WTC11 (cell line): ENCODE results near the gene UBE2J1. TPM values are rescaled to one million over a fixed set of nuclear protein-coding genes. Genes with fewer than 3 reads are reported as not detected.

Experiments
- ATAC-seq: fragments of 200-7000 bp; cut with Tn5 transposase; 2 replicates; pipeline ENCODE4 v1.10.0; 2021; ENCODE audit warnings: mild to moderate bottlenecking, moderate library complexity
- CTCF ChIA-PET: fragments of 300-600 bp; sonication (Branson Sonifier 250); formaldehyde crosslinking; loops from one replicate; lab custom pipeline; 2021; ENCODE audit warnings: antibody characterized with exemption; lab: Charles Lee
- POLR2A ChIA-PET: fragments of 350-600 bp; sonication (Branson Sonifier 250); formaldehyde crosslinking; loops from one replicate; lab custom pipeline; 2021; ENCODE audit warnings: antibody characterized with exemption; lab: Charles Lee
- DNase-seq: peaks from one replicate; pipeline ENCODE4 v3.0.0; 2021; ENCODE audit warnings: low spot score
- H3K27ac Mint-ChIP-seq: 2 replicates; pipeline ENCODE4 v1.8.0; 2021; ENCODE audit warnings: mixed read lengths
- H3K27me3 Mint-ChIP-seq: 2 replicates; pipeline ENCODE4 v1.8.0; 2021; ENCODE audit warnings: low read depth, mild to moderate bottlenecking, moderate library complexity, mixed read lengths
- H3K36me3 Mint-ChIP-seq: 2 replicates; pipeline ENCODE4 v1.8.0; 2021; ENCODE audit warnings: mixed read lengths
- H3K4me1 Mint-ChIP-seq: 2 replicates; pipeline ENCODE4 v1.8.0; 2022; ENCODE audit warnings: mixed read lengths
- H3K4me3 Mint-ChIP-seq: 2 replicates; pipeline ENCODE4 v1.8.0; 2021; ENCODE audit warnings: mild to moderate bottlenecking, moderate library complexity, mixed read lengths
- H3K9me3 Mint-ChIP-seq: 2 replicates; pipeline ENCODE4 v1.8.0; 2021; ENCODE audit warnings: mixed read lengths
- ARID4B ChIP-seq: sonication (generic); formaldehyde crosslinking; IDR thresholded peaks from 2 replicates; pipeline ENCODE4 v1.8.0; 2023; ENCODE audit warnings: missing genetic modification reagents, mild to moderate bottlenecking, borderline replicate concordance
- ELF4 ChIP-seq: sonication (generic); formaldehyde crosslinking; IDR thresholded peaks from 2 replicates; pipeline ENCODE4 v1.8.1; 2022; ENCODE audit warnings: low read depth, mild to moderate bottlenecking, moderate library complexity, missing genetic modification reagents
- EMX1 ChIP-seq: fragments of 250-450 bp; sonication (Bioruptor Pico); IDR thresholded peaks from 2 replicates; pipeline ENCODE4 v1.8.0; 2021; ENCODE audit warnings: mild to moderate bottlenecking
- FOXJ3 ChIP-seq: sonication (generic); formaldehyde crosslinking; IDR thresholded peaks from 2 replicates; pipeline ENCODE4 v1.9.0; 2021; ENCODE audit warnings: missing genetic modification reagents, mild to moderate bottlenecking, borderline replicate concordance
- GABPB1 ChIP-seq: sonication (generic); formaldehyde crosslinking; IDR thresholded peaks from 2 replicates; pipeline ENCODE4 v1.8.1; 2023; ENCODE audit warnings: mild to moderate bottlenecking, missing genetic modification reagents
- NFE2L1 ChIP-seq: sonication (generic); formaldehyde crosslinking; IDR thresholded peaks from 2 replicates; pipeline ENCODE4 v1.8.1; 2023; ENCODE audit warnings: missing genetic modification reagents
- NFYB ChIP-seq: sonication (generic); formaldehyde crosslinking; conservative IDR thresholded peaks from 2 replicates; pipeline ENCODE4 v1.8.0; 2022; ENCODE audit warnings: low read depth, missing genetic modification reagents
- PRRX2 ChIP-seq: fragments of 250-450 bp; sonication (Bioruptor Pico); IDR thresholded peaks from 2 replicates; pipeline ENCODE4 v1.8.0; 2021; ENCODE audit warnings: mild to moderate bottlenecking
- RORB ChIP-seq: fragments of 250-450 bp; sonication (Bioruptor Pico); IDR thresholded peaks from 2 replicates; pipeline ENCODE4 v1.9.0; 2021; ENCODE audit warnings: mild to moderate bottlenecking
- TEAD4 ChIP-seq: sonication (generic); formaldehyde crosslinking; IDR thresholded peaks from 2 replicates; pipeline ENCODE4 v1.8.0; 2022; ENCODE audit warnings: mild to moderate bottlenecking, missing genetic modification reagents
- USF2 ChIP-seq: sonication (generic); formaldehyde crosslinking; IDR thresholded peaks from 2 replicates; pipeline ENCODE4 v1.8.1; 2023; ENCODE audit warnings: mild to moderate bottlenecking, missing genetic modification reagents, moderate library complexity
- ZMAT4 ChIP-seq: fragments of 250-450 bp; sonication (Bioruptor Pico); IDR thresholded peaks from 2 replicates; pipeline ENCODE4 v1.9.0; 2021; ENCODE audit warnings: mild to moderate bottlenecking
- total RNA-seq: library from RNA; stranded (reverse); gene quantifications from 3 replicates; pipeline ENCODE4 v1.2.3, GENCODE V29; 2021
- TF ChIP-seq, protein P1 (sequence below): fragments of 250-450 bp; sonication (Bioruptor Pico); IDR thresholded peaks from 2 replicates; pipeline ENCODE4 v1.9.0; 2021; ENCODE audit warnings: mild to moderate bottlenecking
- TF ChIP-seq, protein P2 (sequence below): sonication (generic); formaldehyde crosslinking; IDR thresholded peaks from 2 replicates; pipeline ENCODE4 v1.8.1; 2023; ENCODE audit warnings: mild to moderate bottlenecking, missing genetic modification reagents, borderline replicate concordance
- TF ChIP-seq, protein P3 (sequence below): sonication (generic); formaldehyde crosslinking; IDR thresholded peaks from 2 replicates; pipeline ENCODE4 v1.8.1; 2023; ENCODE audit warnings: mild to moderate bottlenecking, moderate library complexity, missing genetic modification reagents
- TF ChIP-seq, protein P4 (sequence below): sonication (generic); formaldehyde crosslinking; IDR thresholded peaks from 2 replicates; pipeline ENCODE4 v1.8.0; 2022; ENCODE audit warnings: mild to moderate bottlenecking, missing genetic modification reagents
- TF ChIP-seq, protein P5 (sequence below): sonication (generic); formaldehyde crosslinking; IDR thresholded peaks from 2 replicates; pipeline ENCODE4 v1.8.1; 2022; ENCODE audit warnings: missing genetic modification reagents, borderline replicate concordance

Gene UBE2J1
- total RNA-seq, 1 experiment from 2014 or later = 12.3 TPM

GRCh38 chr6:89361171-89361570, 8.6 kb upstream of the UBE2J1 start:
- DNase-seq (no peak), ATAC-seq (no peak)
- peaks cover 5% of the 10 kb centered on the region; the same call in 1 of the 2 replicates for H3K4me1 Mint-ChIP-seq
- no peak for TF ChIP-seq ZMAT4 (CRISPR knock-in tag)
- TF ChIP-seq, protein P1, sequence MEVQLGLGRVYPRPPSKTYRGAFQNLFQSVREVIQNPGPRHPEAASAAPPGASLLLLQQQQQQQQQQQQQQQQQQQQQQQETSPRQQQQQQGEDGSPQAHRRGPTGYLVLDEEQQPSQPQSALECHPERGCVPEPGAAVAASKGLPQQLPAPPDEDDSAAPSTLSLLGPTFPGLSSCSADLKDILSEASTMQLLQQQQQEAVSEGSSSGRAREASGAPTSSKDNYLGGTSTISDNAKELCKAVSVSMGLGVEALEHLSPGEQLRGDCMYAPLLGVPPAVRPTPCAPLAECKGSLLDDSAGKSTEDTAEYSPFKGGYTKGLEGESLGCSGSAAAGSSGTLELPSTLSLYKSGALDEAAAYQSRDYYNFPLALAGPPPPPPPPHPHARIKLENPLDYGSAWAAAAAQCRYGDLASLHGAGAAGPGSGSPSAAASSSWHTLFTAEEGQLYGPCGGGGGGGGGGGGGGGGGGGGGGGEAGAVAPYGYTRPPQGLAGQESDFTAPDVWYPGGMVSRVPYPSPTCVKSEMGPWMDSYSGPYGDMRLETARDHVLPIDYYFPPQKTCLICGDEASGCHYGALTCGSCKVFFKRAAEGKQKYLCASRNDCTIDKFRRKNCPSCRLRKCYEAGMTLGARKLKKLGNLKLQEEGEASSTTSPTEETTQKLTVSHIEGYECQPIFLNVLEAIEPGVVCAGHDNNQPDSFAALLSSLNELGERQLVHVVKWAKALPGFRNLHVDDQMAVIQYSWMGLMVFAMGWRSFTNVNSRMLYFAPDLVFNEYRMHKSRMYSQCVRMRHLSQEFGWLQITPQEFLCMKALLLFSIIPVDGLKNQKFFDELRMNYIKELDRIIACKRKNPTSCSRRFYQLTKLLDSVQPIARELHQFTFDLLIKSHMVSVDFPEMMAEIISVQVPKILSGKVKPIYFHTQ (CRISPR knock-in tag) = no peak
- no peak for TF ChIP-seq USF2 (CRISPR knock-in tag)
- TF ChIP-seq, protein P2, sequence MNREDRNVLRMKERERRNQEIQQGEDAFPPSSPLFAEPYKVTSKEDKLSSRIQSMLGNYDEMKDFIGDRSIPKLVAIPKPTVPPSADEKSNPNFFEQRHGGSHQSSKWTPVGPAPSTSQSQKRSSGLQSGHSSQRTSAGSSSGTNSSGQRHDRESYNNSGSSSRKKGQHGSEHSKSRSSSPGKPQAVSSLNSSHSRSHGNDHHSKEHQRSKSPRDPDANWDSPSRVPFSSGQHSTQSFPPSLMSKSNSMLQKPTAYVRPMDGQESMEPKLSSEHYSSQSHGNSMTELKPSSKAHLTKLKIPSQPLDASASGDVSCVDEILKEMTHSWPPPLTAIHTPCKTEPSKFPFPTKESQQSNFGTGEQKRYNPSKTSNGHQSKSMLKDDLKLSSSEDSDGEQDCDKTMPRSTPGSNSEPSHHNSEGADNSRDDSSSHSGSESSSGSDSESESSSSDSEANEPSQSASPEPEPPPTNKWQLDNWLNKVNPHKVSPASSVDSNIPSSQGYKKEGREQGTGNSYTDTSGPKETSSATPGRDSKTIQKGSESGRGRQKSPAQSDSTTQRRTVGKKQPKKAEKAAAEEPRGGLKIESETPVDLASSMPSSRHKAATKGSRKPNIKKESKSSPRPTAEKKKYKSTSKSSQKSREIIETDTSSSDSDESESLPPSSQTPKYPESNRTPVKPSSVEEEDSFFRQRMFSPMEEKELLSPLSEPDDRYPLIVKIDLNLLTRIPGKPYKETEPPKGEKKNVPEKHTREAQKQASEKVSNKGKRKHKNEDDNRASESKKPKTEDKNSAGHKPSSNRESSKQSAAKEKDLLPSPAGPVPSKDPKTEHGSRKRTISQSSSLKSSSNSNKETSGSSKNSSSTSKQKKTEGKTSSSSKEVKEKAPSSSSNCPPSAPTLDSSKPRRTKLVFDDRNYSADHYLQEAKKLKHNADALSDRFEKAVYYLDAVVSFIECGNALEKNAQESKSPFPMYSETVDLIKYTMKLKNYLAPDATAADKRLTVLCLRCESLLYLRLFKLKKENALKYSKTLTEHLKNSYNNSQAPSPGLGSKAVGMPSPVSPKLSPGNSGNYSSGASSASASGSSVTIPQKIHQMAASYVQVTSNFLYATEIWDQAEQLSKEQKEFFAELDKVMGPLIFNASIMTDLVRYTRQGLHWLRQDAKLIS (CRISPR knock-in tag) = no peak
- TF ChIP-seq NFYB (CRISPR knock-in tag) = no peak
- TF ChIP-seq FOXJ3 = no peak
- TF ChIP-seq, protein P3, sequence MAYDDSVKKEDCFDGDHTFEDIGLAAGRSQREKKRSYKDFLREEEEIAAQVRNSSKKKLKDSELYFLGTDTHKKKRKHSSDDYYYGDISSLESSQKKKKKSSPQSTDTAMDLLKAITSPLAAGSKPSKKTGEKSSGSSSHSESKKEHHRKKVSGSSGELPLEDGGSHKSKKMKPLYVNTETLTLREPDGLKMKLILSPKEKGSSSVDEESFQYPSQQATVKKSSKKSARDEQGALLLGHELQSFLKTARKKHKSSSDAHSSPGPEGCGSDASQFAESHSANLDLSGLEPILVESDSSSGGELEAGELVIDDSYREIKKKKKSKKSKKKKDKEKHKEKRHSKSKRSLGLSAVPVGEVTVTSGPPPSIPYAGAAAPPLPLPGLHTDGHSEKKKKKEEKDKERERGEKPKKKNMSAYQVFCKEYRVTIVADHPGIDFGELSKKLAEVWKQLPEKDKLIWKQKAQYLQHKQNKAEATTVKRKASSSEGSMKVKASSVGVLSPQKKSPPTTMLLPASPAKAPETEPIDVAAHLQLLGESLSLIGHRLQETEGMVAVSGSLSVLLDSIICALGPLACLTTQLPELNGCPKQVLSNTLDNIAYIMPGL (CRISPR knock-in tag) = no peak
- no peak for TF ChIP-seq ELF4 (CRISPR knock-in tag)
- TF ChIP-seq TEAD4 (CRISPR knock-in tag) = no peak
- TF ChIP-seq ARID4B = no peak
- TF ChIP-seq, protein P4, sequence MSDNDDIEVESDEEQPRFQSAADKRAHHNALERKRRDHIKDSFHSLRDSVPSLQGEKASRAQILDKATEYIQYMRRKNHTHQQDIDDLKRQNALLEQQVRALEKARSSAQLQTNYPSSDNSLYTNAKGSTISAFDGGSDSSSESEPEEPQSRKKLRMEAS = no peak
- no peak for TF ChIP-seq PRRX2 (CRISPR knock-in tag)
- TF ChIP-seq NFE2L1 (CRISPR knock-in tag) = no peak
- TF ChIP-seq RORB (CRISPR knock-in tag) = no peak
- TF ChIP-seq, protein P5, sequence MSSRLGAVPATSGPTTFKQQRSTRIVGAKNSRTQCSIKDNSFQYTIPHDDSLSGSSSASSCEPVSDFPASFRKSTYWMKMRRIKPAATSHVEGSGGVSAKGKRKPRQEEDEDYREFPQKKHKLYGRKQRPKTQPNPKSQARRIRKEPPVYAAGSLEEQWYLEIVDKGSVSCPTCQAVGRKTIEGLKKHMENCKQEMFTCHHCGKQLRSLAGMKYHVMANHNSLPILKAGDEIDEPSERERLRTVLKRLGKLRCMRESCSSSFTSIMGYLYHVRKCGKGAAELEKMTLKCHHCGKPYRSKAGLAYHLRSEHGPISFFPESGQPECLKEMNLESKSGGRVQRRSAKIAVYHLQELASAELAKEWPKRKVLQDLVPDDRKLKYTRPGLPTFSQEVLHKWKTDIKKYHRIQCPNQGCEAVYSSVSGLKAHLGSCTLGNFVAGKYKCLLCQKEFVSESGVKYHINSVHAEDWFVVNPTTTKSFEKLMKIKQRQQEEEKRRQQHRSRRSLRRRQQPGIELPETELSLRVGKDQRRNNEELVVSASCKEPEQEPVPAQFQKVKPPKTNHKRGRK (CRISPR knock-in tag) = no peak
- no peak for TF ChIP-seq GABPB1 (CRISPR knock-in tag)
- TF ChIP-seq EMX1 (CRISPR knock-in tag) = no peak
- no peaks in the 10 kb centered on the region for H3K9me3 Mint-ChIP-seq
- H3K27me3 Mint-ChIP-seq = peaks cover 18% of the 10 kb centered on the region
- CTCF ChIA-PET = interaction anchor here (1.0 to 2.9 kb wide), 3 partner anchors 11 to 52 kb away, joined by 3 to 17 read pairs (median 3); no protein-coding TSS in a partner anchor
- H3K27ac Mint-ChIP-seq = no peak overlapping the region
- no peaks in the 10 kb centered on the region for H3K36me3 Mint-ChIP-seq
- H3K4me3 Mint-ChIP-seq = no peak overlapping the region
- POLR2A ChIA-PET = no interaction called here
